Mesendoderm (in vitro differentiated cells): ENCODE measurements around the gene USP47.

ENCODE experiments used
- DNase-seq: peaks from one replicate; pipeline ENCODE4 v3.0.0; 2013
- H2AK5ac ChIP-seq: 2 replicates; pipeline ENCODE4 v1.6.1; 2013; ENCODE audit warnings: low read length, inconsistent platforms
- H2BK120ac ChIP-seq: 2 replicates; pipeline ENCODE4 v1.6.1; 2013; ENCODE audit warnings: low read depth, mild to moderate bottlenecking, low read length, moderate library complexity, mixed read lengths
- H2BK15ac ChIP-seq: replicated peaks from 2 replicates; pipeline ENCODE4 v1.6.1; 2013; ENCODE audit warnings: low read depth, mild to moderate bottlenecking, moderate library complexity
- H2BK5ac ChIP-seq: 2 replicates; pipeline ENCODE4 v1.6.1; 2013; ENCODE audit warnings: low read length, inconsistent platforms
- H3K18ac ChIP-seq: 2 replicates; pipeline ENCODE4 v1.6.1; 2013; ENCODE audit warnings: mild to moderate bottlenecking, low read length, mixed read lengths
- H3K23ac ChIP-seq: one replicate; pipeline ENCODE4 v1.6.1; 2013; ENCODE audit warnings: low read length
- H3K27ac ChIP-seq: 2 replicates; pipeline ENCODE4 v1.5.1; 2013; ENCODE audit warnings: low read depth, mild to moderate bottlenecking, inconsistent platforms, low read length, moderate library complexity
- H3K27me3 ChIP-seq: 2 replicates; pipeline ENCODE4 v1.6.1; 2013; ENCODE audit warnings: low read length, control low read depth, mild to moderate bottlenecking, inconsistent platforms; ENCODE audit not compliant: insufficient read depth, poor library complexity
- H3K36me3 ChIP-seq: 2 replicates; pipeline ENCODE4 v1.6.1; 2013; ENCODE audit warnings: low read length, inconsistent platforms; ENCODE audit not compliant: control insufficient read depth, insufficient read depth
- H3K4ac ChIP-seq: one replicate; pipeline ENCODE4 v1.6.1; 2013; ENCODE audit warnings: low read depth, mild to moderate bottlenecking, low read length, moderate library complexity
- H3K4me1 ChIP-seq: 2 replicates; pipeline ENCODE4 v1.6.1; 2013; ENCODE audit warnings: low read depth, low read length, inconsistent platforms; ENCODE audit not compliant: control insufficient read depth
- H3K4me2 ChIP-seq: 2 replicates; pipeline ENCODE4 v1.6.1; 2013; ENCODE audit warnings: low read length
- H3K4me3 ChIP-seq: 2 replicates; pipeline ENCODE4 v1.5.1; 2013; ENCODE audit warnings: mild to moderate bottlenecking, low read length
- H3K56ac ChIP-seq: one replicate; pipeline ENCODE4 v1.6.1; 2013; ENCODE audit warnings: low read length
- H3K79me1 ChIP-seq: 2 replicates; pipeline ENCODE4 v1.6.1; 2013; ENCODE audit warnings: low read length, inconsistent platforms
- H3K79me2 ChIP-seq: 2 replicates; pipeline ENCODE4 v1.6.1; 2013; ENCODE audit warnings: mild to moderate bottlenecking, low read length; ENCODE audit not compliant: control insufficient read depth, insufficient read depth
- H3K9ac ChIP-seq: 2 replicates; pipeline ENCODE4 v1.6.1; 2013; ENCODE audit warnings: low read length, inconsistent platforms
- H4K5ac ChIP-seq: one replicate; pipeline ENCODE4 v1.6.1; 2013; ENCODE audit warnings: low read length
- H4K8ac ChIP-seq: one replicate; pipeline ENCODE4 v1.6.1; 2013; ENCODE audit warnings: low read depth, mild to moderate bottlenecking, control low read depth, low read length, moderate library complexity
- WGBS: extraction: QIAGEN DNeasy Blood & Tissue Kit; methylation state at CpG from one replicate; pipeline ENCODE4 v1.1.7; 2013; ENCODE audit warnings: low lambda C conversion rate, missing lambda C conversion rate; ENCODE audit not compliant: insufficient coverage; ENCODE audit errors: extremely low coverage; 5-methylcytosine and 5-hydroxymethylcytosine counted together

The USP47 gene

GRCh38 chr11:11901929-11902328 lies 60.2 kb downstream of the USP47 start:
- H3K4ac ChIP-seq, result no peak overlapping the region
- no peaks in the 10 kb centered on the region for H3K4me1 ChIP-seq
- no peak overlapping the region for H3K4me2 ChIP-seq
- no CpG with 5 or more reads among the region's 3 CpGs for WGBS
- H3K79me1 ChIP-seq, result no peaks in the 10 kb centered on the region
- no peak overlapping the region for H3K9ac ChIP-seq
- peaks cover 2% of the 10 kb centered on the region for H3K36me3 ChIP-seq
- H2BK5ac ChIP-seq, result no peak overlapping the region
- no peaks in the 10 kb centered on the region for H3K79me2 ChIP-seq
- DNase-seq, result no peak
- H3K4me3 ChIP-seq, result no peak overlapping the region
- no peak overlapping the region for H2BK120ac ChIP-seq
- H3K27me3 ChIP-seq, result no peaks in the 10 kb centered on the region
- H2BK15ac ChIP-seq, result no peak overlapping the region
- H3K18ac ChIP-seq, result no peak overlapping the region
- H3K27ac ChIP-seq, result no peak overlapping the region
- no peak overlapping the region for H3K23ac ChIP-seq
- no peak overlapping the region for H2AK5ac ChIP-seq
- no peak overlapping the region for H3K56ac ChIP-seq
- no peak overlapping the region for H4K8ac ChIP-seq
- no peak overlapping the region for H4K5ac ChIP-seq

GRCh38 chr11:11909727-11910126 lies 68.0 kb downstream of the USP47 start:
- H3K79me1 ChIP-seq, result no peaks in the 10 kb centered on the region
- no peak overlapping the region for H2BK15ac ChIP-seq
- no peaks in the 10 kb centered on the region for H3K27me3 ChIP-seq
- no peak overlapping the region for H4K5ac ChIP-seq
- H3K27ac ChIP-seq, result no peak overlapping the region
- H2BK5ac ChIP-seq, result no peak overlapping the region
- no peaks in the 10 kb centered on the region for H3K79me2 ChIP-seq
- no peak overlapping the region for H3K23ac ChIP-seq
- no peak overlapping the region for H4K8ac ChIP-seq
- H3K56ac ChIP-seq, result no peak overlapping the region
- H3K4me2 ChIP-seq, result no peak overlapping the region
- H3K4me3 ChIP-seq, result no peak overlapping the region
- H3K9ac ChIP-seq, result no peak overlapping the region
- no peak overlapping the region for H2BK120ac ChIP-seq
- H2AK5ac ChIP-seq, result no peak overlapping the region
- H3K4ac ChIP-seq, result no peak overlapping the region
- H3K36me3 ChIP-seq, result peaks cover 2% of the 10 kb centered on the region
- DNase-seq, result no peak
- no peak overlapping the region for H3K18ac ChIP-seq
- no peaks in the 10 kb centered on the region for H3K4me1 ChIP-seq

GRCh38 chr11:11910541-11910940 lies 68.8 kb downstream of the USP47 start:
- H2BK5ac ChIP-seq, result no peak overlapping the region
- no peaks in the 10 kb centered on the region for H3K36me3 ChIP-seq
- H3K27ac ChIP-seq, result no peak overlapping the region

GRCh38 chr11:11913395-11913794 lies 71.6 kb downstream of the USP47 start:
- no peak overlapping the region for H2BK15ac ChIP-seq
- H3K36me3 ChIP-seq, result no peaks in the 10 kb centered on the region
- no peak overlapping the region for H2AK5ac ChIP-seq
- no peak overlapping the region for H4K5ac ChIP-seq
- H3K27me3 ChIP-seq, result no peaks in the 10 kb centered on the region
- H4K8ac ChIP-seq, result no peak overlapping the region
- no peak overlapping the region for H3K27ac ChIP-seq
- no peaks in the 10 kb centered on the region for H3K4me1 ChIP-seq
- no peaks in the 10 kb centered on the region for H3K79me2 ChIP-seq
- H2BK120ac ChIP-seq, result no peak overlapping the region
- no peak overlapping the region for H3K4me2 ChIP-seq
- H3K9ac ChIP-seq, result no peak overlapping the region
- H2BK5ac ChIP-seq, result no peak overlapping the region
- H3K56ac ChIP-seq, result no peak overlapping the region
- no peak overlapping the region for H3K23ac ChIP-seq
- no peak overlapping the region for H3K4me3 ChIP-seq
- no CpG with 5 or more reads among the region's 1 CpG for WGBS
- no peak overlapping the region for H3K4ac ChIP-seq
- no peak for DNase-seq
- H3K18ac ChIP-seq, result no peak overlapping the region
- no peaks in the 10 kb centered on the region for H3K79me1 ChIP-seq

More at GRCh38 chr11:11910541-11910940, 68.8 kb downstream of the USP47 start:
- no peaks in the 10 kb centered on the region for H3K79me1 ChIP-seq
- no CpG with 5 or more reads among the region's 2 CpGs for WGBS
- H4K8ac ChIP-seq, result no peak overlapping the region
- H3K4me3 ChIP-seq, result no peak overlapping the region
- no peaks in the 10 kb centered on the region for H3K27me3 ChIP-seq
- no peak overlapping the region for H2BK15ac ChIP-seq
- H3K9ac ChIP-seq, result no peak overlapping the region
- H3K79me2 ChIP-seq, result no peaks in the 10 kb centered on the region
- H4K5ac ChIP-seq, result no peak overlapping the region
- no peak overlapping the region for H2BK120ac ChIP-seq
- no peak overlapping the region for H3K4ac ChIP-seq
- H3K4me1 ChIP-seq, result no peaks in the 10 kb centered on the region
- H3K56ac ChIP-seq, result no peak overlapping the region
- no peak overlapping the region for H3K23ac ChIP-seq
- DNase-seq, result no peak
- no peak overlapping the region for H3K4me2 ChIP-seq
- no peak overlapping the region for H3K18ac ChIP-seq
- H2AK5ac ChIP-seq, result no peak overlapping the region

- Histone ChIP-seq H3K79me2 (no peaks in the 10 kb centered on the region), H2BK15ac (no peak overlapping the region), H2BK120ac (no peak overlapping the region), H3K27me3 (no peaks in the 10 kb centered on the region), H2AK5ac (no peak overlapping the region), H3K36me3 (no peaks in the 10 kb centered on the region), H3K4me3 (no peak overlapping the region), H4K5ac (no peak overlapping the region), H4K8ac (no peak overlapping the region), H2BK5ac (no peak overlapping the region), H3K4me2 (no peak overlapping the region), H3K27ac (no peak overlapping the region), H3K56ac (no peak overlapping the region), H3K23ac (no peak overlapping the region), H3K79me1 (no peaks in the 10 kb centered on the region), H3K18ac (no peak overlapping the region), H3K4me1 (no peaks in the 10 kb centered on the region), H3K4ac (no peak overlapping the region), H3K9ac (no peak overlapping the region)
- WGBS, result 100% methylated on average over 1 of the region's 2 CpGs
- DNase-seq, result no peak
Measured at GRCh38 chr11:11915625-11916024, 73.9 kb downstream of the USP47 start.

GRCh38 chr11:11916981-11917399 lies 75.2 kb downstream of the USP47 start:
- WGBS, result no CpG with 5 or more reads among the region's 1 CpG
- no peak overlapping the region for H2BK120ac ChIP-seq
- no peaks in the 10 kb centered on the region for H3K27me3 ChIP-seq
- no peak overlapping the region for H3K27ac ChIP-seq
- H2AK5ac ChIP-seq, result no peak overlapping the region
- H2BK5ac ChIP-seq, result no peak overlapping the region
- no peak overlapping the region for H4K5ac ChIP-seq
- H3K56ac ChIP-seq, result no peak overlapping the region
- no peak overlapping the region for H3K9ac ChIP-seq
- H3K79me2 ChIP-seq, result no peaks in the 10 kb centered on the region
- H3K18ac ChIP-seq, result no peak overlapping the region
- H2BK15ac ChIP-seq, result no peak overlapping the region
- H3K4ac ChIP-seq, result no peak overlapping the region
- no peak overlapping the region for H4K8ac ChIP-seq
- H3K79me1 ChIP-seq, result no peaks in the 10 kb centered on the region
- H3K36me3 ChIP-seq, result no peaks in the 10 kb centered on the region
- no peak overlapping the region for H3K4me2 ChIP-seq
- no peak overlapping the region for H3K4me3 ChIP-seq
- DNase-seq, result peak; percentile 61
- H3K23ac ChIP-seq, result no peak overlapping the region
- no peaks in the 10 kb centered on the region for H3K4me1 ChIP-seq
